Measurements from ENCODE around the gene SLAMF1. TPM values are rescaled to one million over a fixed set of nuclear protein-coding genes. Genes with fewer than 3 reads are reported as not detected.

SLAMF1 gene
- total RNA-seq, 6 experiments from 2014 or later = 0.20 to 0.42 (median 0.28) TPM

DNA sequence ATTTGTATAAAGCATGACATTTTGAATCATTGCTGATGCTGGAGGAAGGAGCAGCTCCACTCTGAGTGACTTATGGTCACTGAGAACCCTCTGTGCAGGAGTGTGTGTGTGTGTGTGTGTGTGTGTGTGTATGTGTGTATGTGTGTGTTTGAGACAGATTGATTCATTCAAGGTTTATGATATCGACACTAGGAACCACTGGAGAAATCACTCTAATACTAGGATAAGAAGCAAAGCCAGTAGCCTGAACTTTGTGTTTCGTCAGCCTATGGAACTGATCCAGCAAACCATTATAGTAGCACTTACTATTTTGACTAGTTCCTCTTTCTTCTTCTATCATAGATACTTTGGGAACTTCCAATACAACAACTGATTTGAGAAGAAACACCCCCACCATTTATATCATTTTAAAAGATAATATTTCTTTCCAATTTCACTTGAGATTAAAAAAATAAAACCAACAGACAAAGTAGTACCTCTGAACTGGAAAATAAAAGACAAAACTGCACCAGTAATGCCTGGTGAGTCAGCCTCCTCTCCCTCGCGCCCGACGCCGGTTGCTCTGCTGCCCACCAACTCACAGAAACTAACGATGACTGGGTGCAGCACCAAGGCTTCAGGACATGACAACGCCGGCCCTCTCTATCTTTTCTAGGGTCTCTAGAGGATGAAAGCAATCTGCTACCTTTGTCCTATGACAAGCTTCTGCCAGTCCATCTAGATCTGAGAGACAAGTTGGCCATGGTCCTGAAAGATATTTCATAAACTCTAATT, 20.9 kb downstream of the SLAMF1 start:
- Histone ChIP-seq H3K36me3 (no peaks in the 10 kb centered on the region), H3K9me3 (no peaks in the 10 kb centered on the region), H3K4me3 (no peak overlapping the region), H3K4me1 (no peaks in the 10 kb centered on the region), H3K27me3 (no peaks in the 10 kb centered on the region), H3K27ac (no peak overlapping the region)
- ATAC-seq = no peak
- WGBS (ENCODE audit: insufficient coverage, low coverage, low lambda C conversion rate, missing lambda C conversion rate) = 65% methylated on average over 8 of the region's 10 CpGs
- intact Hi-C loops (cut with DNase I) = no loop called here
- TF ChIP-seq CTCF (IDR thresholded peaks at IDR 0.05) (no peak), POLR2A (IDR thresholded peaks at IDR 0.05) (no peak)
- DNase-seq = no peak

DNA sequence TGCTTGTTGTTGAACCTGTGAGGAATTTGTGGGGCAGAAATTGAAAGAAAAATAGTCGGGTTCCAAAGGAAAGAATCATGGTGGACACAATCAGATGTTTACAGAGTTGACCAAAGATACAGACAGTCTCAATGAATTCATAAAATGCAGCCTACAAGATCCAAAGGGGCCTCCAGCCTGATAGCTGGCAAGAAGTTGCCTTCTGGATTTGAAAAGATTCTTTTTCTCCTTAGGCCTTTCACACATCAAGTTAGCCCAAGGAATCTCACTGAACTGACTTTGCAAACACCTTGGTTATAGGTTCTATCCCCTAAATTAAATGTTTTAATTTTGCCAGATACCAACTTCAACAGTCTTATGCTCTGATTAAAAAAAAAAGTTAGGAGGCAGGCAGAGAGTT, 21.5 kb downstream of the SLAMF1 start:
- H3K4me1 ChIP-seq = no peaks in the 10 kb centered on the region

DNA sequence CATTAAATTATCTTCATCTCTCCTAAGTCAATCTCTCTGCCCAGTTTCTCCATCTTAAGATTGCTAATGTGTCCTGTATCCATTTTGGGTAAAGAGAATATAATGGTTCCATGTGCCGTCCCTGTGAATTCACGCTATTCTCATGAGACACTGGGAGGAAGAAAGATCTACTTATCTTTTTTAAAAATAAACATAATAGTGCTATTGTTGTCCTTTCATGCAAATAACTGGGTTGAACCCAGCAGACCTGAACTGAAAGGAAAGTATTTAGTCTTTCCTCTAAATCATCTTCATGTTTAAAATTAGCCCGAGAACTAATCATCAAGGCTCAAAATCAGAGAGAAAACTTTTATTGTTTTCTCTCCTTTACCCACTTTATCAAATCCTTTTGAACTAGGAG, 22.4 kb downstream of the SLAMF1 start:
- ATAC-seq = no peak
- no peaks in the 10 kb centered on the region for H3K27me3 ChIP-seq
- no peaks in the 10 kb centered on the region for H3K4me1 ChIP-seq
- TF ChIP-seq POLR2A (IDR thresholded peaks at IDR 0.05) (no peak), CTCF (IDR thresholded peaks at IDR 0.05) (no peak)
- WGBS (ENCODE audit: insufficient coverage, low coverage, low lambda C conversion rate, missing lambda C conversion rate) = 85% methylated on average over 3 of the region's 3 CpGs
- H3K36me3 ChIP-seq = no peaks in the 10 kb centered on the region
- intact Hi-C loops (cut with DNase I) = no loop called here
- no peak overlapping the region for H3K27ac ChIP-seq
- DNase-seq = no peak
- no peak overlapping the region for H3K4me3 ChIP-seq
- no peaks in the 10 kb centered on the region for H3K9me3 ChIP-seq

More for the DNA sequence above, 21.5 kb downstream of the SLAMF1 start:
- H3K36me3 ChIP-seq = no peaks in the 10 kb centered on the region
- H3K27me3 ChIP-seq = no peaks in the 10 kb centered on the region
- intact Hi-C loops (cut with DNase I) = no loop called here
- H3K4me3 ChIP-seq = no peak overlapping the region
- 67% methylated on average over 1 of the region's 1 CpG for WGBS (ENCODE audit: insufficient coverage, low coverage, low lambda C conversion rate, missing lambda C conversion rate)
- DNase-seq (no peak), ATAC-seq (no peak)
- no peak overlapping the region for H3K27ac ChIP-seq
- no peaks in the 10 kb centered on the region for H3K9me3 ChIP-seq
- TF ChIP-seq CTCF (IDR thresholded peaks at IDR 0.05) (no peak), POLR2A (IDR thresholded peaks at IDR 0.05) (no peak)

- Histone ChIP-seq H3K4me1 (no peaks in the 10 kb centered on the region), H3K9me3 (no peaks in the 10 kb centered on the region), H3K4me3 (no peak overlapping the region), H3K36me3 (no peaks in the 10 kb centered on the region), H3K27ac (no peak overlapping the region), H3K27me3 (no peaks in the 10 kb centered on the region)
- DNase-seq = no peak
- ATAC-seq = no peak
- no peak for TF ChIP-seq CTCF (IDR thresholded peaks at IDR 0.05)
- TF ChIP-seq POLR2A (IDR thresholded peaks at IDR 0.05) = no peak
- whole genome bisulfite sequencing (ENCODE audit: insufficient coverage, low coverage, low lambda C conversion rate, missing lambda C conversion rate) = 57% methylated on average over 1 of the region's 1 CpG
- intact Hi-C loops (cut with DNase I) = no loop called here
These were observed 23.0 kb downstream of the SLAMF1 start for GRCh38 chr1:160623862-160624261.

Data from right lobe of liver (tissue), 6 donors.